OCI-LY1 (cell line): ENCODE data around the gene PTPN22.

Experiments
- EZH2 ChIP-seq: fragments of 200-600 bp; sonication (generic), shearing (Covaris generic); IDR thresholded peaks from 2 replicates; pipeline ENCODE4 v1.8.0; 2017; ENCODE audit warnings: borderline replicate concordance, mixed run types, mild to moderate bottlenecking, antibody characterized with exemption, low read length, moderate library complexity, mixed read lengths
- TF ChIP-seq, protein P1 (sequence below): fragments of 200-600 bp; sonication (generic), shearing (Covaris generic); IDR thresholded peaks from 2 replicates; pipeline ENCODE4 v1.5.1; 2017; ENCODE audit warnings: mild to moderate bottlenecking, antibody characterized with exemption, low read length, moderate library complexity, mixed read lengths

DNA sequence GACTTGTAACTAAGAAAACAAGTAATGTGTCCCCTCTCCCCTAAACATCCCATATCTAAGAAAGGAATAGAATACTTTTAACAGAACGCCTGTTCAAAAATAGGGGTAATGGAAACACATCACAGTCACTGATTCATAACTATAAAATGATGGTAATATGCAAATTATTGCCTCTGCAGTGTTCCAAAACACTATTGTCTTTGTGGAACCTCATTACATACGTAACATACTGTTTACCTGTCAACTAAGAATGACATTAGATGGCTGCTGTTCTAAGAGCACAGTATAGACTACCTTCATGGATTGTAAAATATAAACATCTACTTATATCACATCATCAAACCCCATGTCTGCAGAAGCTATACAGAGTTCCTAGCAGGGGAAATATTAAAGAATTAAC lies 19.3 kb upstream of the PTPN22 start:
- TF ChIP-seq EZH2 = no peak
- TF ChIP-seq, protein P1, sequence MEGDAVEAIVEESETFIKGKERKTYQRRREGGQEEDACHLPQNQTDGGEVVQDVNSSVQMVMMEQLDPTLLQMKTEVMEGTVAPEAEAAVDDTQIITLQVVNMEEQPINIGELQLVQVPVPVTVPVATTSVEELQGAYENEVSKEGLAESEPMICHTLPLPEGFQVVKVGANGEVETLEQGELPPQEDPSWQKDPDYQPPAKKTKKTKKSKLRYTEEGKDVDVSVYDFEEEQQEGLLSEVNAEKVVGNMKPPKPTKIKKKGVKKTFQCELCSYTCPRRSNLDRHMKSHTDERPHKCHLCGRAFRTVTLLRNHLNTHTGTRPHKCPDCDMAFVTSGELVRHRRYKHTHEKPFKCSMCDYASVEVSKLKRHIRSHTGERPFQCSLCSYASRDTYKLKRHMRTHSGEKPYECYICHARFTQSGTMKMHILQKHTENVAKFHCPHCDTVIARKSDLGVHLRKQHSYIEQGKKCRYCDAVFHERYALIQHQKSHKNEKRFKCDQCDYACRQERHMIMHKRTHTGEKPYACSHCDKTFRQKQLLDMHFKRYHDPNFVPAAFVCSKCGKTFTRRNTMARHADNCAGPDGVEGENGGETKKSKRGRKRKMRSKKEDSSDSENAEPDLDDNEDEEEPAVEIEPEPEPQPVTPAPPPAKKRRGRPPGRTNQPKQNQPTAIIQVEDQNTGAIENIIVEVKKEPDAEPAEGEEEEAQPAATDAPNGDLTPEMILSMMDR = no peak
